GM13977 (cell line): ENCODE data around the gene TGIF2.
"Not testable (repeated sequence)": the region's sequence is repeated elsewhere in the genome, so short reads cannot be mapped to it uniquely, and the experiment has no call there.

ENCODE experiments used
- DNase-seq: peaks from one replicate; pipeline ENCODE4 v3.0.0; 2012; ENCODE audit warnings: low spot score
- in situ Hi-C: fragments of 300-500 bp; cut with MboI; formaldehyde crosslinking; loops from one replicate; pipeline ENCODE4 v1.12.0; 2022; ENCODE audit warnings: low sequenced_read_pairs, low pct_unique_long_range_greater_than_20kb, mixed read lengths, inconsistent platforms; ENCODE audit not compliant: unreplicated experiment
- TF ChIP-seq, protein P1 (sequence below): IDR thresholded peaks from 2 replicates; pipeline ENCODE4 v1.5.1; 2012; ENCODE audit warnings: mild to moderate bottlenecking, control low read depth; ENCODE audit not compliant: insufficient read depth; ENCODE audit errors: extremely low read depth, missing control alignments

Gene TGIF2

DNA sequence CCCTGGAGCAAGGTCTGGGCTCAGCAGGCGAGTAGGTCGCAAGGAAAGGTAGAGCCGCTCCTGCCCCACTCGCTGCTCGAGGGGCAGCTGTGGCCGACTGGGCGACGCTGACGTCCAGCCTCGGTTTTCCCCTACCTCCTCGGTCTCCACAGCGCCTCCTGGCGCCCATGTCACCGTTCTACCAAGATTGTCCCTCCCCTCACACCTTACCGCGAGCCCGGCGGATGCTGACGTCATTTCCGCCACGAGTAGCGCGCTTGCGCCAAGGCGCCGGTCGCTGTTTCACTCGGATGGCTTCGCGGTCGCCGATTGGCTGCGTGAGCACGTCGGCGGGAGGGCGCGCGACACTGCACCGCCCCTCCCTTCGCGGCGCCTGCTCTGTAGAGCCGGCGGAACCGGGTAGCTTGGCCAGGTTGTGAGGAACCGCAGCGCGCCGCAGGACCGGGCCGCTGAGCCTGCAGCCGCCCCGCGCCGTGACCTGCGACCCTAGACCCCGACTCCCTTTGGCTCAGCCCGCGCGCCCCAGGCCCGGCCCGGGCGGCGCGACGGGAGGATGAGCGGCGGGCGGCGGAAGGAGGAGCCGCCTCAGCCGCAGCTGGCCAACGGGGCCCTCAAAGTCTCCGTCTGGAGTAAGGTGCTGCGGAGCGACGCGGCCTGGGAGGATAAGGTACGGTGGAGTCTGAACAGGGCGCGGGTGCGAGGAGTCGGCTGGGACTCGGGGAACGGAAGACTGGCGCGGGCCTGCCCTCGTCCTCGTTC lies 32.2 kb downstream of the TGIF2 start, which contains the start of gene RAB5IF:
Gene RAB5IF, plus strand, starts transcription at position 381 of the 759 bp plus-strand sequence. Its CDS starts 173 bp downstream, at position 554.
- in situ Hi-C loops = loop anchor here (10.0 to 25.0 kb wide), 2 partner anchors 151 to 282 kb away; partner anchors contain the start of gene TLDC2
- peak; percentile 95 for DNase-seq
- TF ChIP-seq, protein P1, sequence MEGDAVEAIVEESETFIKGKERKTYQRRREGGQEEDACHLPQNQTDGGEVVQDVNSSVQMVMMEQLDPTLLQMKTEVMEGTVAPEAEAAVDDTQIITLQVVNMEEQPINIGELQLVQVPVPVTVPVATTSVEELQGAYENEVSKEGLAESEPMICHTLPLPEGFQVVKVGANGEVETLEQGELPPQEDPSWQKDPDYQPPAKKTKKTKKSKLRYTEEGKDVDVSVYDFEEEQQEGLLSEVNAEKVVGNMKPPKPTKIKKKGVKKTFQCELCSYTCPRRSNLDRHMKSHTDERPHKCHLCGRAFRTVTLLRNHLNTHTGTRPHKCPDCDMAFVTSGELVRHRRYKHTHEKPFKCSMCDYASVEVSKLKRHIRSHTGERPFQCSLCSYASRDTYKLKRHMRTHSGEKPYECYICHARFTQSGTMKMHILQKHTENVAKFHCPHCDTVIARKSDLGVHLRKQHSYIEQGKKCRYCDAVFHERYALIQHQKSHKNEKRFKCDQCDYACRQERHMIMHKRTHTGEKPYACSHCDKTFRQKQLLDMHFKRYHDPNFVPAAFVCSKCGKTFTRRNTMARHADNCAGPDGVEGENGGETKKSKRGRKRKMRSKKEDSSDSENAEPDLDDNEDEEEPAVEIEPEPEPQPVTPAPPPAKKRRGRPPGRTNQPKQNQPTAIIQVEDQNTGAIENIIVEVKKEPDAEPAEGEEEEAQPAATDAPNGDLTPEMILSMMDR = peak; percentile 96

DNA sequence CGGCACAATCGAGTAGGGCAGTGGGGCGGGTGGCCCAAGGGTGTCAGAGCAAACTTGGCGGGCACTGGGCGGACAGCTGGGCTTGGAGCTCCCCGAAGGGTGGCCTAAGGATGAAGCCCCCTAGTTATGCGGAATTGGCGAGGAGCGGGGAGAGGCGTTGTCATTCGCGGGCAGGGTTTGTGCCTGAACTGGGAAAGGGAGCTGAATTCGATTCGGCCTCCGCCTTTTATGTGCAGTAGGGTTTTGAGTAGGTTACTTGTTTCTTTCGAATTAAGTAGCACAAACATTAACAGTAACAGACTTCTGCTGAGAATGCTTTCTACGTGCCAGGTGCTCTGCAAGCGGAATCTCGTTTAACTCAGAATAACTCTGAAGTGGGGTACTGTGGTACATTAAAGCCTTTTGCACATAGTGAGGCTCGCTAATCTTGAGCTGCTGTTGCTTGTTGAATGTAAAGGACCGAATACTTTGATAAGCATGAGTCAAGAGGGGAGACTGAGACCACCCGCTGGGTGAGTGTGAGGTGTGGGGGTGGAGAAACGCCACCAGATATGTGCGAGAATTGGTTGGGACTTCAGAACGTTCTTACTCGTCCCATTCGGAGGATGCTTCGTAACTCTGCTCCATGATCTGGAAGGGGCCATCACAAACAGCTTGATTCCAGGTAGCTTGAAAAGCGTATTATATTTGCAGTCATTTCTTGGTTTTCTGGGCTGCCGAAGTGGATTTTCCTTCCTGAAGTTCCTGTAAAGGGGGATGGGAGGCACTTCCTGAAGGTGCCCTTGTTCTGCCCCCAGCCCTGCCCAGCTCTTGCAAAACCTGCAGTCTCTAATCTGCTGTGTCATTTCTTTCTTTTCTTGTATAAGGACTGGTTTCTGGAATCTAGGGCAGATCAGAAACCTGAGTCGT lies 33.0 kb downstream of the TGIF2 start:
- TF ChIP-seq, protein P1 = no peak
- DNase-seq = no peak
- in situ Hi-C loops = loop anchor here (10.0 to 25.0 kb wide), 2 partner anchors 152 to 281 kb away; partner anchors contain the start of gene TLDC2

DNA sequence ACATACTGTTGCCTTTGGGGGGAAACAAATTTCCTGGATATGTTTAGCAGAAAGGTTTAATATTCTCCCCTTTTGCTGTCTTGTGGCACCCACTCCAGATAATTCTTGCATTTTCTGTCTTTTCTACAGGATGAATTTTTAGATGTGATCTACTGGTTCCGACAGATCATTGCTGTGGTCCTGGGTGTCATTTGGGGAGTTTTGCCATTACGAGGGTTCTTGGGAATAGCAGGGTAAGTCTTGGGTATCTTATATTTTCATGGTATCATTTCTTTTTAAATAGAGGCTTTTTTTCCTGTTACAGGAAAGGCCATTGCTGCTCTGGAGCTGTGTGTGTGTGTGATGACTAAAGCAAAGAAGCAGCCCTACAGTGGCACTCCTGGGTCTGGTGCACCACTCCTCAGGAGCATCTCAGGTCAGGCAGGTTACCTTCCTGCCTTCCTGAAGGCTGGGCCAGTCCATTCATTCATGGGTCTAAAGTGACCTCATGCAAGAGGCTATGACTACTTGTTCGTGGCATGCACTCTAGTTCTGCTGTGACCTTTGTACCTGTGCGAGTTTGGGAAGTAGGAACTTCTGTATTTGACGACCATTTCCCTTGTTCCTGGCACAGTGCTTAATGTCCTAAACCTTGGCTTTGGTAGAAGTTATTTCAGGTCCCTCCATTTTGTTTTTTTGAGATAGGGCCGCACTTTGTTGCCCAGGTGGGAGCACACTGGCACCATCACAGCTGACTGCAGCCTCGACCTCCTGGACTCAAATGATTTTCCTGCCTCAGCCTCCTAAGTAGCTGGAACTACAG lies 34.4 kb downstream of the TGIF2 start:
- in situ Hi-C loops = loop anchor here (10.0 to 25.0 kb wide), 2 partner anchors 153 to 280 kb away; partner anchors contain the start of gene TLDC2
- DNase-seq = no peak
- TF ChIP-seq, protein P1 = no peak

DNA sequence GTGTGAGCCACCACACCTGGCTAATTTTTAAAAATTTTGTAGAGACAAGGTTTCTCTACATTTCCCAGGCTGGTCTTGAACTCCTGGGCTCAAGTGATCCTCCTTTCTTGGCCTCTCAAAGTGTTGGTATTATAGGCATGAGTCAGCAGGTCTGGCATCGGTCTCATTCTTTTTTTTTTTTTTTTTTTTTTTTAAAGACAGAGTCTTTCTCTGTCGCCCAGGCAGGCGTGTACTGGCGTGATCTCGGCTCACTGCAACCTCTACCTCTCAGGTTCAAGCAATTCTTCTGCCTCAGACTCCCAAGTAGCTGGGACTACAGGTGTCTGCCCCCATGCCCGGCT lies 35.0 kb downstream of the TGIF2 start:
- not testable (repeated sequence) for DNase-seq
- in situ Hi-C loops = loop anchor here (10.0 to 25.0 kb wide), 2 partner anchors 154 to 279 kb away; partner anchors contain the start of gene TLDC2

DNA sequence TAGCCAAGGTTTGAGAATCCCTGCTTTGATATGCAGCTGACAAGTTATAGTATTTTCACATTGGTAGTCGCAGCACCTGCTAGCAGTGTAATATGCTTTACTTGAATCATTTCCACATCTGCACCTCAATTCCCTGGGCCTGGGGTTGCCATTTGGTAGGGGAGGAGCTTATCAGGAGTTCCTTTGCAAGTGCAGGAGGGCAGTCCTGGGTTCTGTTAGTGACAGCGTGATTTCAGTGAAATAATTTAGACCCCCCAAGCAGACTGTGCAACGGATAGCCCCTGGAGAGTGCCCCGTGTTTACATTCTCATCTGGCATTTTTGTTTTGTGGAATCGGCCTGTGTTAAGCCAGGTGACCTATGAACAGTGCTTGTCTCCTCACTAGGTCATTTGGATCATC lies 38.2 kb downstream of the TGIF2 start:
- DNase-seq = no peak
- in situ Hi-C loops = loop anchor here (25.0 kb wide), 1 partner anchor 276 kb away; the partner anchor contains the start of gene TLDC2
- TF ChIP-seq, protein P1 = no peak

DNA sequence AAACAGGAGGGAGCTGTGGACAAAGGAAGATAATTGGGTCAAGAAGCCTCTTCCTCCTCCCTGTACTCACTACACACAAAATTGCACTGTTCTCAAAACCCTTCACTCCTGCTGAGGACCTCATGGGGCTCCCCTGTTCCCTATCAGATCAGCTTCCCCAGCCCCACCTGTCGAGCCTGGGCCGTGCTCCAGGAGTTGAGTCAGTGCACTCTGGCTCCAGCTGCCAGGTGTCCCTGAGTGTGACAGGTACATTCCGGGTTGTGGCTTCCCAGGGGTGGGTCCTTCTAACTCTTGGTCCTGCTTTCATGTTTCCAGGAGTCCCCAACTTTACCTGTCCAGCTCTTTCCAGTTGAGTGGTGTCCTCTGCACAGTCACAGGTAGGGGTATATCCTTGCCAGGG lies 40.6 kb downstream of the TGIF2 start:
- DNase-seq = no peak

More for the DNA sequence above, 40.6 kb downstream of the TGIF2 start:
- TF ChIP-seq, protein P1 = no peak
- in situ Hi-C loops = loop anchor here (25.0 kb wide), 1 partner anchor 273 kb away; the partner anchor contains the start of gene TLDC2
